Left kidney (tissue), 1 donor: ENCODE results near the gene GABRA1. TPM values are rescaled to one million over a fixed set of nuclear protein-coding genes. Genes with fewer than 3 reads are reported as not detected.

ENCODE experiments used
- polyA plus RNA-seq: library from polyadenylated mRNA; unstranded; fragments of 120-200 nt; gene quantifications from one replicate; pipeline ENCODE4 v1.2.1, GENCODE V29; 2013; ENCODE audit not compliant: insufficient read length

GABRA1 gene
- polyA plus RNA-seq, 1 donor: 0.20 TPM

Other genes with a start within 250 kb of the GABRA1 start
- not detected for gene GABRA6, start 162.4 kb upstream of the GABRA1 start, polyA plus RNA-seq
- 0.03 TPM for gene GABRG2, start 219.7 kb downstream of the GABRA1 start, polyA plus RNA-seq